Stimulated activated CD4-positive, alpha-beta T cell treated with anti-CD3 and anti-CD28 coated beads, TNF-alpha, amount 100 ng/mL, for 4 hours (primary cell): ENCODE results near the gene ZNF746.

Source experiments
- DNase-seq, 3 experiments: peaks; one replicate each; pipeline ENCODE4 v3.0.0-alpha.2; 2020; ENCODE audit warnings: low read depth in 3 of 3

The ZNF746 gene

GRCh38 chr7:149490083-149490760 is 7.4 kb downstream of the ZNF746 start:
- DNase-seq: no peak

GRCh38 chr7:149489391-149490024 is 8.1 kb downstream of the ZNF746 start:
- no peak for DNase-seq

DNA sequence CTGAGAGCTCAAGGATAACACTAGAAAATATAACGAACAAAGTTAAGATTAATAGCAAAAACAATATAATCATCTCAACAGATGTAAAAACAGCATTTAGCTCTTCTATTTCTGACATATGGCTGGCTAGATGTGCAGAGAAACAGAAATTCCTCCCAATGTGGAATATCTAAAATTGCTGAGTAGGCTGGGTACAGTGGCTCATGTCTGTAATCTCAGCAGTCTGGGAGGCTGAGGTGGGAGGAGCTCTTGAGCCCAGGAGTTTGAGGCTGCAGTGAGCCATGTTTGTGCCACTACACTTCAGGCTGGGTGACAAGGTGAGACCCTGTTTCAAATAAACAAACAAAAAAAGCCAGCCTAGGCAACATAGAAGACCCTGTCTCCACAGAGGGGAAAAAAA is 18.0 kb downstream of the ZNF746 start:
- DNase-seq: no peak

DNA sequence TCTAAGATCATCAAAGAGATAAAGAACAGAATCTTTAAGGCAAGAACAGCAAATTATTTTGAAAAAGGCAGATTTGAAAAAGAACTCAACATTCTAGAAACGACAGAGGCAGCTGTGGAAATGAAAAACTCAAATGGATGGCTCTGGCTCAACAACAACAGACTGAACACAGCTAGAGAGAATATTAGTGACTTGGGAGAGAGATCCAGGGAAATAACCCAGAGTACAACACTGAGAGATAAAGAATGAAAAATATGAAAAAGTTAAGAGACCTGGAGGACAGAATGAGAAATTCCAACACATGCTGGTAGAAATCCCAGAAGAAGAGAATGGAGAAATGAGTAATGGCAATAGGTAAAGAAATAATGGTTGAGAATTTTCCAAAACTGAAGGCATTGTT is 18.9 kb downstream of the ZNF746 start:
- DNase-seq: no peak

GRCh38 chr7:149477494-149478443 is 19.8 kb downstream of the ZNF746 start:
- DNase-seq: no peak

- no peak for DNase-seq
Measured at GRCh38 chr7:149476791-149477190, 20.8 kb downstream of the ZNF746 start.

DNA sequence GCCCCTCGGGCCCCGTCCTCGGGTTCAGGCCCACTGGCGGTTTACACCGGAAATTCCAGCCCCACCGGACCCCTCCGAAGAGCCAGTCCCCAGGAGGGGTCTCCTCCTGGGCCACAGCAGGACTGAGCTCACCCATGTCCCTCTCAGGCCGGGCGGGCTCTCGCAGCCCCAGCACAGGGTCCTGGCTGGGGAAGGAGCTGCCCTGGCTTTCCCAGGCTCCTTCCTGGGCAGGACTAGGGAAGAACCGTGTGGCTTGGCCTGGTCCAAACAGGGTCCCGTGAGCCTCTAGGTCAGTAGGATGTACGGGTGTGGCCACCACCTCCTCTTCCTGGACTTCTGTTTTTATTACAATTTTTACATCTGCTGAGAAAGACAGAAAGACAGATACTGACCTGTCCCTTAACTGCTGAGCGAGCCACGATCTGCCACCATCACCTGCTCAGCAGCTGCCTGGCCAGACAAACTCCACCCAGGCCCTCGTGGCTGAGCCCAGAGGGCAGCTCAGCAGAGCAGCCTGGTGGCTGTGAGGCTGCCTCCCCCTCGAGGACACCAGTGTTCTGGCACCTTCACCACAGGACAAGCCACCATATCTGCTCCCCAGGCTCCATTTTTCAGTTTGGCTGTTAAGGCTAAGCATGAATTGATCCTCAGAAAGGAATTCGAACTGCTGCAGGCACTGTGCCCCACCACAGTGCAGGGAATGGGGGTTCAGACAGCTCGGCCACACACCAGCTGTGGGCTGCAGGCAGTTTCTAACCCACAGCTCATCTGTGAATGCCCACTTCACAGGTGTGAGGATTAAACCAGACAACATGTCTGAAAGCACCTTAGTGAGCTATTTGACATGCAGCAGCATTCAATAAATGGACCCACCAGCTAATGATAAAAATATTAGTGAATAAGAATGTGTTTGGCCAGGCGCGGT is 22.2 kb downstream of the ZNF746 start:
- no peak for DNase-seq

DNA sequence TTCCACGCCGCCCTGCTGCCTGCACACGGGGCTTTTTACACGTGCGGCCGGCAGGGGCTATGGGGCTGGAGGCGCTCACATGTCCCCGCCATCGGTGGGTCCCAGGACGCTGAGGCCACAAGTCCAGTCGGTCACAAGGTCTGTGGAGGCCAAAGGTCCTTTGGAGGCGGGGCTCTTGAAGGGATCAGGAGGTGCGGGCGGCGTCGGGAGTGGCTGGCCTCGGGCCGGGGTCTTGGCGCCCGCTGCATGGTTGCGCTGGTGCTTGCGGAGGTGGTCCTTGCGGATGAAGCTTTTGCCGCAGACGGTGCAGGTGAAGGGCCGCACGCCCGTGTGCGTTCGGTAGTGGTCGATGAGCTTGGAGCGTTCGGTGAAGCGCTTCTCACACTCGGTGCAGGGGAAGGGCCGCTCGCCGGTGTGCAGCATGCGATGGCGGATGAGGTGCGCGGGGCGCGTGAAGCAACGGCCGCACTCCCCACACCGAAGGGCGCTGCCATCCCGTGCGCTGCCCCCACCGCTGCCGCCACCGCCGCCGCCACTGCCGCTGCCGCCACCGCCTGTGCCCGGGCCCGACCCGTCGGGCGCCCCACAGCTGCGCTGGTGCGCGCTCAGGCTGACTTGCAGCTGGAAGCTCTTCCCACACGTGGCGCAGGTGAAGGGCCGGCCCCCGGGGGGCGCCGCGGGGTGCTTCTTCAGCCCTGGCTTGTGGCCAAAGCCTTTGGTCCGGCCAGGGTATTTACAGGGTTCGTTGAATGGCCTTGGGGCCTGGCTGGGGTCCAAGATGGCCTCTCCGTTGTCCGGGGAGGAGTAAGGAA is 23.1 kb downstream of the ZNF746 start:
- DNase-seq: no peak

DNA sequence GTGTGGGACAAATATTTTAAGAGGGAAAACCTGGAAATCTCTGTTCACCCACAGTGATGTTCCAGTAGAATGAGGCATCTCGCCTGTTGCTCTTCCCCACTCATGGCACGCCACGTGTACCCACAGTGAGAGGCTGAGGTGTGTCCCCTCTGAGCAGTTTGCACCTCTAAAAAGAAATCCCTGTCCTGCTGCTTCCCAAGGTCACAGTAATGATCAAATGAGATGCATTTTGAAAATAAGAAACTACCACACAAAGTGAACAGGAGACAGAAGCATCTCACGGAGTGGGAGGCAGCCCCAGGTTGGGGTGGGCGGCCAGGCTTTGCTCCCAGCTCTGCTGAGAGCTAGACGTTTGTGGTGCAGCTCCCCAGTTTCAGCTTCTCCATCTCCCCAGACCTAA is 24.4 kb downstream of the ZNF746 start:
- no peak for DNase-seq

- DNase-seq: no peak
Measured at GRCh38 chr7:149471289-149471953, 26.2 kb downstream of the ZNF746 start.

DNA sequence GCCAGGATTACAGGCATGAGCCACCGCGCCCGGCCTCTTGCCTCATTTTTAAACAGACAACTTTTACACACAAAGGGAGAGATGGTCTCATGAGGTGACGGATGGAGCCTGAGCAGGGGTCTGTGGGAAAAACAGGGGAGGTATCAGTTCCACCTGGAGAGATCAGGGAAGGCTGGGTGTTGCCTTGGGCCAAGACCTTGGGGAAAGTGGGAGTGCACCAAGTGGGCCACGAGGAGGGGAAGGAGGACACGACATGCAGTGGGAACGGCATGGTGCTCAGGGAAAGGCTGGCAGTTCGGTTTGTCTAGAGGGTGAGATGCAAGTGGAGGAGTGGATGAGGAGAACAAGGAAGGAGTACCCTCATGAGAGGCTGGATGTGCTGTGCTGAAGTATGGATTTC is 27.8 kb downstream of the ZNF746 start:
- no peak for DNase-seq

GRCh38 chr7:149468208-149468607 is 29.4 kb downstream of the ZNF746 start:
- DNase-seq: no peak

GRCh38 chr7:149467321-149467859 is 30.2 kb downstream of the ZNF746 start:
- no peak for DNase-seq

GRCh38 chr7:149466364-149466763 is 31.2 kb downstream of the ZNF746 start:
- DNase-seq: no peak

DNA sequence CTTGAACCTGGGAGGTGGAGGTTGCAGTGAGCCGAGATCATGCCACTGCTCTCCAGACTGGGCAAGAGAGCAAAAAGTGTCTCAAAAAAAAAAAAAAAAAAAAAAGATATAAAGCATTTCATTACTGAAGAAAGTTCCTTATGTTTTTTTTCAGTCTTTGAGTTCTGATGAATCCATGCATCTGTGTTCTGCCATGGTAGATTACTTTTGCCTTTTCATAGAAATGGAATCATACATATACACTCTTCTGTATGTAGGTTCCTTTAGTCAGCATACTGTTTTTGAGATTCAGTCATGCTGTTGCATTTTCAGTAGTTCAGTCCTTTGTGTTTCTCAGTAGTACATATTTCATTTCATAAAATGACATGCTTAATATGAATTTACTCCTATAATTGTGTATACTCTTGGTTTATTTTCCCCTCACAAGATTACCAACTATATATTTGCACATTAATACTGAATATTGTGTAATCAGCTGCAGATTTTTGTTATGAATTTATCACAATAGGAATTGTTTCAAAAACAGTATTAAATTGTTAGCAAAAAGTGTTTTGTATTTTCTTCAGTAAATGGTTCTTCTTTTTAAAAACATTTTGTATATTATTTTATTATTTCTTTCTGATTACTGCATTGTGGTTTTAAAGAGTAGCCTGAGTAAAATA is 34.0 kb downstream of the ZNF746 start:
- DNase-seq: no peak

DNA sequence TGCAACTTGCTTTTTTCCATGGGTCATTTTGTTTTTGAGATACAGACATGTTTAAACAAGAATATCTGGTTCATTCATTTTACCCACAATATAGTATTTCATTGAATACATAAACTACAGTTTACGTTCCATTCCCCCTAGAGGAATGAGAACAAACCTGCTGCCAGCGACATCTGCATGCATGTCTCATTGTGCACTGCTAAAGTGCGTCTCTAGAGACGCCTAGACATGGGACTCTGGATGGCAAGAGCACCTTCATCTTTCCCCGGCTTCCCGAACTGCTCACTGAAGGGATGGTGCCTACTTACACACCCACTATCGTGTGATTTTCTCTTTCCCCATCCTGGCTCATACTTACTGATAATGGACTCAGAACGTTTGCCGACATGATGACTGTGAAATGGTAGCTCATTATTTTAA is 35.5 kb downstream of the ZNF746 start:
- no peak for DNase-seq

- peak; percentile 60 to 64 (median 63) for DNase-seq
Measured at GRCh38 chr7:149460493-149461277, 36.9 kb downstream of the ZNF746 start, which contains the start of gene ZNF777. Gene ZNF777, minus strand, starts transcription at chr7:149461062. Its CDS starts 5,040 bp downstream, at chr7:149456022.
